ENCODE measurements around the gene SULT1E1. TPM values are rescaled to one million over a fixed set of nuclear protein-coding genes. Genes with fewer than 3 reads are reported as not detected.

SULT1E1 gene
- polyA plus RNA-seq, 1 donor: 20.9 TPM

Other genes with a start within 250 kb of the SULT1E1 start
- not detected for gene UGT2A2, start 220.5 kb downstream of the SULT1E1 start, polyA plus RNA-seq (ENCODE audit: insufficient read length)
- gene UGT2A1, start 206.9 kb downstream of the SULT1E1 start, polyA plus RNA-seq (ENCODE audit: insufficient read length): not detected
- 0.46 TPM for gene SULT1B1, start 99.5 kb downstream of the SULT1E1 start, polyA plus RNA-seq (ENCODE audit: insufficient read length)
- gene CSN1S1, start 70.9 kb upstream of the SULT1E1 start, polyA plus RNA-seq (ENCODE audit: insufficient read length): not detected
- gene CSN2, start 105.6 kb upstream of the SULT1E1 start, polyA plus RNA-seq (ENCODE audit: insufficient read length): not detected
- gene STATH, start 135.8 kb upstream of the SULT1E1 start, polyA plus RNA-seq (ENCODE audit: insufficient read length): not detected
- not detected for gene HTN3, start 168.3 kb upstream of the SULT1E1 start, polyA plus RNA-seq (ENCODE audit: insufficient read length)
- 0.05 TPM for gene HTN1, start 190.3 kb upstream of the SULT1E1 start, polyA plus RNA-seq (ENCODE audit: insufficient read length)